Epithelial cell of proximal tubule (primary cell): ENCODE data around the gene ZNF532. TPM values are rescaled to one million over a fixed set of nuclear protein-coding genes. Genes with fewer than 3 reads are reported as not detected.

ENCODE experiments used
- DNase-seq: peaks from one replicate; pipeline ENCODE4 v3.0.0-alpha.2; 2011; ENCODE audit warnings: low read depth
- H3K4me3 ChIP-seq: 2 replicates; pipeline ENCODE4 v1.5.1; 2011; ENCODE audit warnings: low read depth, mild to moderate bottlenecking, low read length
- total RNA-seq: library from RNA; depleted of rRNA; stranded (reverse); fragments of >200 nt; gene quantifications from 2 replicates; pipeline ENCODE4 v1.2.3, GENCODE V29; 2015
- TF ChIP-seq, protein P1 (sequence below): conservative IDR thresholded peaks from 2 replicates; pipeline ENCODE4 v1.5.1; 2012; ENCODE audit warnings: low read depth, mild to moderate bottlenecking, low read length

ZNF532 gene
- total RNA-seq, 1 donor from 2014 or later, result 70.2 TPM

DNA sequence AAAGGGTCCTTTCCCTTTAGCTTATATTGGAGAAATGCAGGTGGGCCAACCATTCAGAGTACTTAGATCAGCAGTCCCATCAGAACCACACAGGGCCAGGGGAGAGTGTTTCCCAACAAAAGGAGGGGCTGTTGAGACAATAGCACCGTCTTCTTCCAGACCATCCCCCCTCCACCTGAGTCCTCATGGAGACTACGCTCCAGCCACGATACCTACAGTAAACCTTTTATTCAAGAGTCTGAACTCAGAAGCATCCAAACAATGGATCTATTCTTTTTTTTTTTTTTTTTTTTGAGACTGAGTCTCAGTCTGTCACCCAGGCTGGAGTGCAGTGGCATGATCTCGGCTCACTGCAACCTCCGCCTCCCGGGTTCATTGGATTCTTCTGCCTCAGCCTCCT lies 25.7 kb upstream of the ZNF532 start:
- TF ChIP-seq, protein P1, sequence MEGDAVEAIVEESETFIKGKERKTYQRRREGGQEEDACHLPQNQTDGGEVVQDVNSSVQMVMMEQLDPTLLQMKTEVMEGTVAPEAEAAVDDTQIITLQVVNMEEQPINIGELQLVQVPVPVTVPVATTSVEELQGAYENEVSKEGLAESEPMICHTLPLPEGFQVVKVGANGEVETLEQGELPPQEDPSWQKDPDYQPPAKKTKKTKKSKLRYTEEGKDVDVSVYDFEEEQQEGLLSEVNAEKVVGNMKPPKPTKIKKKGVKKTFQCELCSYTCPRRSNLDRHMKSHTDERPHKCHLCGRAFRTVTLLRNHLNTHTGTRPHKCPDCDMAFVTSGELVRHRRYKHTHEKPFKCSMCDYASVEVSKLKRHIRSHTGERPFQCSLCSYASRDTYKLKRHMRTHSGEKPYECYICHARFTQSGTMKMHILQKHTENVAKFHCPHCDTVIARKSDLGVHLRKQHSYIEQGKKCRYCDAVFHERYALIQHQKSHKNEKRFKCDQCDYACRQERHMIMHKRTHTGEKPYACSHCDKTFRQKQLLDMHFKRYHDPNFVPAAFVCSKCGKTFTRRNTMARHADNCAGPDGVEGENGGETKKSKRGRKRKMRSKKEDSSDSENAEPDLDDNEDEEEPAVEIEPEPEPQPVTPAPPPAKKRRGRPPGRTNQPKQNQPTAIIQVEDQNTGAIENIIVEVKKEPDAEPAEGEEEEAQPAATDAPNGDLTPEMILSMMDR, result no peak
- no peak for DNase-seq
- H3K4me3 ChIP-seq, result no peak overlapping the region

DNA sequence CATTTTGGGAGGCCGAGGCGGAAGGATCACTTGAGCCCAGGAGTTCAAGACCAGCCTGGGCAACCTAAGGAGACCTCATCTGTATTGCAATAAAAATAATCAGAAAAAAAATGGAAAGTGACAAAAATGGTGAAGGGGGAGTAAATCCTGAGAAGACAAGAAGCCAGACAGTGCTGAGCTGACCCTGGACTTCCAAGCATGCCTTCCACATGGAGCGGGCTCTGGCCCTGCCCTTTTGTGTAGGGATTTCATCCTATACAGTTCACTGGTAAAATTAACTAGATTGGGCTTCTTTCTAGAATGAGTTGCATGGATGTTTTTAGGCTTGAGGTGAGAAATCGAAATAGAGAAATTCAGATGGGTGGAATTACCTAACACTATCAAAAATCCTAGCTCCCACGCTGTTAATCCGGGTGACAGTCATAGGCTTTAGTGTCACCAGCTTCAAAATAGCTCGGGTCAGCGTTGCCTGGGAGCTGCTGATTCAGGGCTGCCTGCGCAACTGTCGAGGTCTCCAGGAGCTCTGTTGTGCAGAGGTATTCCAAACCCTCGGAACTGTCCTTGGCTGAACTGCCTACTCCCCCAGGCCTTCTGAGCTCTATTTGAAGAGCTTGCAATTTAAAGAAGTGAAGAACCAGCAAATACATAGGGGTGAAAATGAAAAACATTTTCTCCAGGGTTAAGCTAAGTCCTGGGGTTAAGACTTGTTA lies 21.5 kb upstream of the ZNF532 start:
- TF ChIP-seq, protein P1, result no peak
- DNase-seq, result no peak
- no peak overlapping the region for H3K4me3 ChIP-seq

- no peak for DNase-seq
- TF ChIP-seq, protein P1, result no peak
- no peak overlapping the region for H3K4me3 ChIP-seq
Measured at GRCh38 chr18:58843688-58844035, 21.0 kb upstream of the ZNF532 start.

DNA sequence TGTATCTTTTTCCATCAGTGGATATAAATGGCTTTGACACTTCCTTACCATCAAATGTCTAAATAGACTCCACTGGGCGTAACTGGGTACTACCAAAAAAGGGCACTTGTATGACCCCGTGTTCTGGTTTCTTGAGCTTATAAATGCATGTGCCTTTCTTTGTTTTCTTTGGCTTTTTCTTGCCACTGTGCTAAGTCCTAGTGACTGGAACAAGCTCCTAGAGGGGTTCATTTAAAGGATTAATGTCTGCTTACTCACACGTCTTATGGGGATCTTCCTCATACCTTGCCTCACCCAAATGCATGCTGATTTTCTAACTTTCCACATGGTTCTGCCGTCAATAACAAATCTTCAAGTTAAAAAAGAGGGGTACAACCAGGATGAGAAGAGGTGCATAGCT lies 19.8 kb upstream of the ZNF532 start:
- H3K4me3 ChIP-seq, result no peak overlapping the region

DNA sequence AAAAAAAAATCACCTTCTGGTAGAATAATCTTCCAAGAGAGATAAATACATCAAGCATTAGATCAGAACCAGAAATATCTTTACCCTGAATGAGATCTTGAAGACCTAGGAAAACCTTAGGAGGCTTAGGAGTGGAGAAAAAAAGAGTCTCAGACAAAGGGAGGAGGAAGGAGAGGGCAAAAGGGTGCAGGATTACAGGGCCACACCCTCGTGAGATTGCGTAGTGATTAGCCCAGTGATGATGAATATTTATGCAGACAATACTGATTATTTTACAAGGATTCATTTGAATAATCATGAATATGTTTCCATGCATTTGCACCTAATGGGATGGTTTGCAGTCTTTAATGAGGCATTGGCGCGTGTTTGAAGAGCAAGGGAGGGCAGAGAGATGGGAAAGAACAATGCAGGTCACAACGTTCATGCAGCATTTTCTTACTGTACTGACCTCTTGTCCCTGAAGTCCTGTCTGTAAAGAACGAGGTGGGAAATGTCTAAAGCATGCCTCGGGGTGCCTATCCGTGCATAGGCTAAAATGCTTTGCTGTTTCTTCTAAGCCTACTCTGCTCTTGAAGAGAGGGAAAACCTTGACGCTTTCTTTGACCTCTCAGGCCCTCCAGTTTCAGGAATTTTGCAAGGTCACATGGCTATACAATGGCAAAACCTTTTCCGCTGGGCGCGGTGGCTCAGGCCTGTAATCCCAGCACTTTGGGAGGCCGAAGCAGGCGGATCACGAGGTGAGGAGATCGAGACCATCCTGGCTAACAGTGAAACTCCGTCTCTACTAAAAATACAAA lies 18.6 kb upstream of the ZNF532 start:
- no peak for DNase-seq
- TF ChIP-seq, protein P1, result no peak

More for the DNA sequence above, 19.8 kb upstream of the ZNF532 start:
- no peak for DNase-seq
- TF ChIP-seq, protein P1, result no peak

GRCh38 chr18:58847383-58848071 lies 17.1 kb upstream of the ZNF532 start:
- TF ChIP-seq, protein P1, result no peak
- no peak for DNase-seq
- no peak overlapping the region for H3K4me3 ChIP-seq

More for the DNA sequence above, 18.6 kb upstream of the ZNF532 start:
- H3K4me3 ChIP-seq, result no peak overlapping the region
